GM10248 (cell line): ENCODE measurements around the gene CHEK1.

Source experiments
- CTCF ChIA-PET: fragments of 300-600 bp; sonication (Branson Sonifier 250); formaldehyde crosslinking; extraction: SDS; loops from one replicate; lab custom pipeline; 2021; ENCODE audit warnings: antibody characterized with exemption; lab: Yijun Ruan, JAX
- POLR2A ChIA-PET: fragments of 350-650 bp; sonication (Branson Sonifier 250); formaldehyde crosslinking; extraction: SDS; loops from one replicate; lab custom pipeline; 2020; ENCODE audit warnings: antibody characterized with exemption; lab: Yijun Ruan, JAX
- DNase-seq: peaks from one replicate; pipeline ENCODE4 v3.0.0; 2012; ENCODE audit errors: extremely low spot score
- TF ChIP-seq, protein P1 (sequence below): IDR thresholded peaks from 2 replicates; pipeline ENCODE4 v1.5.1; 2012; ENCODE audit warnings: mild to moderate bottlenecking, low read depth; ENCODE audit errors: extremely low read depth, missing control alignments, control extremely low read depth

The CHEK1 gene

GRCh38 chr11:125680747-125681146 is 55.8 kb downstream of the CHEK1 start, which contains the start of gene ACRV1:
Gene ACRV1, minus strand, starts transcription at chr11:125680847. Its CDS starts 67 bp downstream, at chr11:125680780.
- DNase-seq, result no peak
- ChIA-PET CTCF (interaction anchor here (1.4 kb wide), 1 partner anchor 8 kb away, joined by 3 read pairs; no protein-coding TSS in a partner anchor), POLR2A (no interaction called here)
- TF ChIP-seq, protein P1, sequence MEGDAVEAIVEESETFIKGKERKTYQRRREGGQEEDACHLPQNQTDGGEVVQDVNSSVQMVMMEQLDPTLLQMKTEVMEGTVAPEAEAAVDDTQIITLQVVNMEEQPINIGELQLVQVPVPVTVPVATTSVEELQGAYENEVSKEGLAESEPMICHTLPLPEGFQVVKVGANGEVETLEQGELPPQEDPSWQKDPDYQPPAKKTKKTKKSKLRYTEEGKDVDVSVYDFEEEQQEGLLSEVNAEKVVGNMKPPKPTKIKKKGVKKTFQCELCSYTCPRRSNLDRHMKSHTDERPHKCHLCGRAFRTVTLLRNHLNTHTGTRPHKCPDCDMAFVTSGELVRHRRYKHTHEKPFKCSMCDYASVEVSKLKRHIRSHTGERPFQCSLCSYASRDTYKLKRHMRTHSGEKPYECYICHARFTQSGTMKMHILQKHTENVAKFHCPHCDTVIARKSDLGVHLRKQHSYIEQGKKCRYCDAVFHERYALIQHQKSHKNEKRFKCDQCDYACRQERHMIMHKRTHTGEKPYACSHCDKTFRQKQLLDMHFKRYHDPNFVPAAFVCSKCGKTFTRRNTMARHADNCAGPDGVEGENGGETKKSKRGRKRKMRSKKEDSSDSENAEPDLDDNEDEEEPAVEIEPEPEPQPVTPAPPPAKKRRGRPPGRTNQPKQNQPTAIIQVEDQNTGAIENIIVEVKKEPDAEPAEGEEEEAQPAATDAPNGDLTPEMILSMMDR, result no peak

DNA sequence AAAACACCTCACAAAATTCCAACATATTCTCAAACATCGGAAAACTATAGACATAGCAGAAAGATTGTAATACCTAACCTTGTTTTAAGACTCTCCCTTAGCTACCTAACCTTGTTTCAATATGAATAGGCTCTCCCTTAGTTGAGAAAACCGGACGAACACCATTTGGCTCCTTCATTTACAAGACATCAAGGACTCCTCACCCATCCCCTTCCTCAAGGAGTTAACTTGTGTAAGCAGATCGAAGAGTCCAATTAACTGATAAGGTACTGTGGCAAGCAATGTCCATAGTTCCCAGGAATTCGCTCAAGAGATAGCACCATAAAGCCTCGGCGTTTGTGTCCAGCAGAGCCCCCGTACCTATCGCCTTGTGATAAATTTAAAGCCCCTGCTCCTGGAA is 60.3 kb downstream of the CHEK1 start:
- TF ChIP-seq, protein P1, result no peak
- ChIA-PET CTCF (interaction anchor here (1.0 to 2.1 kb wide), 3 partner anchors 8 to 12 kb away, joined by 4 to 10 read pairs (median 5); no protein-coding TSS in a partner anchor), POLR2A (no interaction called here)
- DNase-seq, result no peak

- CTCF ChIA-PET, result interaction anchor here (1.0 kb wide), 1 partner anchor 8 kb away, joined by 3 read pairs; the partner anchor contains the start of gene ACRV1
- DNase-seq, result no peak
- TF ChIP-seq, protein P1, result no peak
- POLR2A ChIA-PET, result no interaction called here
These were observed 63.1 kb downstream of the CHEK1 start for GRCh38 chr11:125688066-125688465.

DNA sequence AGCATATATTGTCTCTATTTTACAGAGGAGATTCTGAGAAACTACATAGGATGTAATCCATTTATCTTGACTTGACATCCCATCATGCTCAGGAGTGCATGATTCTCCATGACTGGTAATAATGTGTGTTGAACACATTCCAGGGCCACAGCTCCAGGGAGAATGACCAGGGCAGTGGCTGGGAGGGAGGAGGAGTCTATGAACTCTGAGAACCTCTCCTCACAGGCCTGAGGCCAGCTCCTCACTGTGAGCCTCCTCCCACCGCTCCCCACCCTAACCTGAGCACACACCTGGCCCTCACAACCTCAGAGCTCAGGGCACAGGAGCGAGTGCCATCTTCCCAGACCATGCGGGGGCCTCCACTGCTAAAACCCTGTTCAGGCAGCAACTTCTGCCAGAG is 63.7 kb downstream of the CHEK1 start:
- POLR2A ChIA-PET, result no interaction called here
- DNase-seq, result no peak
- CTCF ChIA-PET, result interaction anchor here (1.0 to 1.1 kb wide), 2 partner anchors 8 to 11 kb away, joined by 3 read pairs; partner anchors contain the start of gene ACRV1
- TF ChIP-seq, protein P1, result no peak

- ChIA-PET CTCF (interaction anchor here (1.0 to 1.1 kb wide), 2 partner anchors 9 to 11 kb away, joined by 3 read pairs; partner anchors contain the start of gene ACRV1), POLR2A (no interaction called here)
- TF ChIP-seq, protein P1, result no peak
- DNase-seq, result no peak
These were observed 64.4 kb downstream of the CHEK1 start for GRCh38 chr11:125689274-125689859.

DNA sequence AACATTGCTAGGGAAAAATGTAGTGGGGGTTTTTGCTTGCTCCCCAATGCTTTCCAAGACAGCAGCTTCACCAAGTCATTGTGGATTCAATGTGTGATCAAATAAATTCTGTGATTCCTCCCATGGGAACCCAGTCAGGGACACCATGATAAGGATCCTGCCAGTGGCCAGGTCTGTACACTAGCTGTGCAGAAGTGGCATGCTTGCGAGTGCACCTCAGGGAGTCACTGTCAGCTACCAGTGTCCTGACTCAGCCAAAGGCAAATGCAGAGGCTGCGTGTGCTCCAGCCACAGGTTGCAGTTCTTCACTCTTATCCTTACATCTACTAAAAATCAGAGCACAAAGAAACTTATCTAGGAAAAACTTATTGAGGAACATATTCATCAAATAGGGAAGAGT is 65.0 kb downstream of the CHEK1 start:
- TF ChIP-seq, protein P1, result no peak
- DNase-seq, result no peak
- ChIA-PET CTCF (no interaction called here), POLR2A (no interaction called here)
